ENCODE results near the gene TRAPPC2B. TPM values are rescaled to one million over a fixed set of nuclear protein-coding genes. Genes with fewer than 3 reads are reported as not detected.

The TRAPPC2B gene
- total and polyA plus RNA-seq, 4 donors = 2.8 to 6.1 (median 3.6) TPM

DNA sequence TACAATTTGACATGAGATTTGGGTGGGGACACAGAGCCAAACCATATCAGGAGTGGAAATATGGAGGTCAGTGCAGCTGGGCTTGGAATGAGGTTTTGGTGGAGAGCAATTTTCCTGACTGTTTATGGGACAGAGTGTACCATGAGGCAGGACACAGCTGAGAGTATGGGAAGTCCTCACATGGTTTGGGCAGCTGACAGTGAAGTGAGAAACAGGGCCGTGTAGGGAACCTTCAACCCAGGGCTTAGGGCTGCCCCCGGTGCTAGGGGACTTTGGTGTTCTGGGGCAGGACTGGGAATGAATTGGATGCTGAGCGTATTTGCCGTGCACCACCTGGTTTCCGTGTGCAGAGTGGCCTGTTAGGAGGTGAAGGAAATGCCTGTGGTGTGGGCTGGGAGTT, 32.4 kb downstream of the TRAPPC2B start:
- H3K36me3 ChIP-seq (ENCODE audit: control insufficient read depth in 4 of 4, insufficient read depth in 3 of 4, low read depth in 1 of 4, low read length in 3 of 4) = peaks cover 15 to 61% (median 52%) of the 10 kb centered on the region in 4 donors
- no peak overlapping the region for H3K27ac ChIP-seq (ENCODE audit: low read depth in 1 of 2, low read length in 2 of 2)
- DNase-seq (ENCODE audit: low spot score) = no peak
- no peak overlapping the region for H3K9ac ChIP-seq (ENCODE audit: low read depth in 1 of 2, low read length in 2 of 2)
- H3K4me3 ChIP-seq (ENCODE audit: low read depth in 1 of 3, low read length in 3 of 3) = peak overlapping the region in 2 of 3 donors; percentile 35 to 73
- TF ChIP-seq ATF3 (IDR thresholded peaks at IDR 0.05) (no peak), FOXA1 (IDR thresholded peaks at IDR 0.05) (no peak), HNF4A (conservative IDR thresholded peaks at IDR 0.05) (no peak), CTCF (IDR thresholded peaks at IDR 0.05; ENCODE audit: low read depth, low read length, missing input control) (no peak), TAF1 (conservative IDR thresholded peaks at IDR 0.05) (no peak), JUND (IDR thresholded peaks at IDR 0.05) (no peak), RXRA (IDR thresholded peaks at IDR 0.05) (no peak), HNF4G (IDR thresholded peaks at IDR 0.05) (no peak), FOXA2 (IDR thresholded peaks at IDR 0.05) (no peak), YY1 (IDR thresholded peaks at IDR 0.05) (no peak), REST (IDR thresholded peaks at IDR 0.05) (no peak), SP1 (IDR thresholded peaks at IDR 0.05) (no peak), RAD21 (IDR thresholded peaks at IDR 0.05) (no peak), NR2F2 (IDR thresholded peaks at IDR 0.05) (no peak), ZBTB33 (IDR thresholded peaks at IDR 0.05) (no peak), GABPA (IDR thresholded peaks at IDR 0.05 in 1 of 2, conservative IDR thresholded peaks at IDR 0.05 in 1 of 2) (no peak), EGR1 (IDR thresholded peaks at IDR 0.05; ENCODE audit: low read depth in 2 of 2) (no peak)
- TF ChIP-seq, protein P1, sequence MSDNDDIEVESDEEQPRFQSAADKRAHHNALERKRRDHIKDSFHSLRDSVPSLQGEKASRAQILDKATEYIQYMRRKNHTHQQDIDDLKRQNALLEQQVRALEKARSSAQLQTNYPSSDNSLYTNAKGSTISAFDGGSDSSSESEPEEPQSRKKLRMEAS (IDR thresholded peaks at IDR 0.05) = no peak
- peaks cover 2 to 11% (median 6%) of the 10 kb centered on the region in 4 donors for H3K4me1 ChIP-seq (ENCODE audit: control insufficient read depth in 4 of 4, insufficient read depth in 4 of 4, low read length in 3 of 4)
- WGBS = 93% methylated on average over 5 of the region's 5 CpGs
- H3K9me3 ChIP-seq (ENCODE audit: control insufficient read depth in 4 of 4, low read length in 3 of 4) = peaks cover 8 to 58% (median 56%) of the 10 kb centered on the region in 4 donors
- no peaks in the 10 kb centered on the region for H3K27me3 ChIP-seq (ENCODE audit: control insufficient read depth in 4 of 4, insufficient read depth in 4 of 4, low read length in 3 of 4)

Measured in liver (tissue), 9 donors.